Activated T-cell treated with anti-CD3 and anti-CD28 coated beads for 1 hour (primary cell): ENCODE results near the gene SSTR1.

Experiments used
- DNase-seq: peaks from one replicate; pipeline ENCODE4 v3.0.0-alpha.2; 2020; ENCODE audit warnings: low read depth

SSTR1 gene

GRCh38 chr14:38202444-38203191, 5.1 kb upstream of the SSTR1 start:
- no peak for DNase-seq

- DNase-seq, result no peak
Observed at GRCh38 chr14:38203929-38204718, 3.6 kb upstream of the SSTR1 start.

DNA sequence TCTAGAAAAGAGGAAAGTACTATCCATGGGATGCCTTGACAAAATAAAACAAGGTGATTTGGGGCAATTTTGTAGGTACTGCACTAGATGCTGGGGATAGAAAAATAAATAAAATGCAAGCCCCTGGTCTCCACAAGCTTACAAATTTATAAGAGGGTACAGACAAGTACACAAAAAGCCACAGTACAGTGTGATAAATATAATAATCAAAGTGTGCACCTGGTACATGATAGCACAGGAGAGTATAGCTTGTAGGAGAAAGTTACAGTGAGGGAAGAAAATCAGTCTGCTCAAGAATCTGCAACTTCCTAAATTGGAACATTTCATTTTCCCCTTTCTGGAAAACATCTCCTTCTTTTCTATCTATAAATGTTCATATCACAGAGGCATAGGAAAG, 3.0 kb upstream of the SSTR1 start:
- DNase-seq, result no peak

- DNase-seq, result no peak
Observed at GRCh38 chr14:38205119-38205813, 2.4 kb upstream of the SSTR1 start.

DNA sequence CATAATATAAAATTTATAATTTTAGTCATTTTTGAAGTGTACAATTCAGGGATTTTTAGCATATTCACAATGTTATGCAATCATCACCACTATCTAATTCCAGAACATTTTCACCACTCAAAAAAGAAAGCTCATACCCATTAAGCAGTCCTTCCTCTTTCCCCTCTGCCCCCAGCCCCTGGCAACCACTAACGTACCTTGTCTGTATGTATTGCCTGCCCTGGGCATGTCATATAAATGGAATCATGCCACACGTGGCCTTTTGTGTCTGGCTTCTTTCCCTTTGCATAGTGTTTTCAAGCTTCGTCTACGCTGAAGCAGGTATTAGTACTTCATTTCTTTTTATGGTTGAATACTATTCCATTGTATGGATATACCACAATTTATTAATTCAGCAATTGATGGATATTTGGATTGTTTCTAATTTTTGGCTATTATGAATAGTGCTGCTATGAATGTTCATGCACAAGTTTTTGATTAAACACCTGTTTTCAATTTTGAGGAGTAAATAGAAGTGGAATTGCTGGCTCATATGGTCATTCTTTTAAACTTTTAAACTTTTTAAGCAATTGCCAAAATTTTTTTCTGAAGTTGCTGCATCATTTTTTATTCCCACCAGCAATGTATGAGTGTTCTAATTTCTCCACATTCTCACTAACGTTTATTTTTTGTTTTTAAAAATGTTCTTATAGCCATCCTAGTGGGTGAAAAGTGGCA, 1.6 kb upstream of the SSTR1 start:
- no peak for DNase-seq

- DNase-seq, result no peak
Observed at GRCh38 chr14:38206689-38207376, 871 bp upstream of the SSTR1 start.

- no peak for DNase-seq
Observed at GRCh38 chr14:38207377-38207735, 348 bp upstream of the SSTR1 start.

GRCh38 chr14:38208618-38209562, 1.2 kb downstream of the SSTR1 start:
- no peak for DNase-seq

DNA sequence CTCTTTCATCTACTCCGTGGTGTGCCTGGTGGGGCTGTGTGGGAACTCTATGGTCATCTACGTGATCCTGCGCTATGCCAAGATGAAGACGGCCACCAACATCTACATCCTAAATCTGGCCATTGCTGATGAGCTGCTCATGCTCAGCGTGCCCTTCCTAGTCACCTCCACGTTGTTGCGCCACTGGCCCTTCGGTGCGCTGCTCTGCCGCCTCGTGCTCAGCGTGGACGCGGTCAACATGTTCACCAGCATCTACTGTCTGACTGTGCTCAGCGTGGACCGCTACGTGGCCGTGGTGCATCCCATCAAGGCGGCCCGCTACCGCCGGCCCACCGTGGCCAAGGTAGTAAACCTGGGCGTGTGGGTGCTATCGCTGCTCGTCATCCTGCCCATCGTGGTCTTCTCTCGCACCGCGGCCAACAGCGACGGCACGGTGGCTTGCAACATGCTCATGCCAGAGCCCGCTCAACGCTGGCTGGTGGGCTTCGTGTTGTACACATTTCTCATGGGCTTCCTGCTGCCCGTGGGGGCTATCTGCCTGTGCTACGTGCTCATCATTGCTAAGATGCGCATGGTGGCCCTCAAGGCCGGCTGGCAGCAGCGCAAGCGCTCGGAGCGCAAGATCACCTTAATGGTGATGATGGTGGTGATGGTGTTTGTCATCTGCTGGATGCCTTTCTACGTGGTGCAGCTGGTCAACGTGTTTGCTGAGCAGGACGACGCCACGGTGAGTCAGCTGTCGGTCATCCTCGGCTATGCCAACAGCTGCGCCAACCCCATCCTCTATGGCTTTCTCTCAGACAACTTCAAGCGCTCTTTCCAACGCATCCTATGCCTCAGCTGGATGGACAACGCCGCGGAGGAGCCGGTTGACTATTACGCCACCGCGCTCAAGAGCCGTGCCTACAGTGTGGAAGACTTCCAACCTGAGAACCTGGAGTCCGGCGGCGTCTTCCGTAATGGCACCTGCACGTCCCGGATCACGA, 2.2 kb downstream of the SSTR1 start:
- no peak for DNase-seq

GRCh38 chr14:38210587-38211216, 3.0 kb downstream of the SSTR1 start:
- no peak for DNase-seq

DNA sequence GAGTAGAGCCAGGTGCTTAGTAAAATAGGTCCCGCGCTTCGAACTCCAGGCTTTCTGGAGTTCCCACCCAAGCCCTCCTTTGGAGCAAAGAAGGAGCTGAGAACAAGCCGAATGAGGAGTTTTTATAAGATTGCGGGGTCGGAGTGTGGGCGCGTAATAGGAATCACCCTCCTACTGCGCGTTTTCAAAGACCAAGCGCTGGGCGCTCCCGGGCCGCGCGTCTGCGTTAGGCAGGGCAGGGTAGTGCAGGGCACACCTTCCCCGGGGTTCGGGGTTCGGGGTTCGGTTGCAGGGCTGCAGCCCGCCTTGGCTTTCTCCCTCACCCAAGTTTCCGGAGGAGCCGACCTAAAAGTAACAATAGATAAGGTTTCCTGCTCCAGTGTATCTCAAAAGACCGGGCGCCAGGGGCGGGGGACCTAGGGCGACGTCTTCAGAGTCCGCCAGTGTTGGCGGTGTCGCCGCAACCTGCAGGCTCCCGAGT, 3.6 kb downstream of the SSTR1 start:
- no peak for DNase-seq

DNA sequence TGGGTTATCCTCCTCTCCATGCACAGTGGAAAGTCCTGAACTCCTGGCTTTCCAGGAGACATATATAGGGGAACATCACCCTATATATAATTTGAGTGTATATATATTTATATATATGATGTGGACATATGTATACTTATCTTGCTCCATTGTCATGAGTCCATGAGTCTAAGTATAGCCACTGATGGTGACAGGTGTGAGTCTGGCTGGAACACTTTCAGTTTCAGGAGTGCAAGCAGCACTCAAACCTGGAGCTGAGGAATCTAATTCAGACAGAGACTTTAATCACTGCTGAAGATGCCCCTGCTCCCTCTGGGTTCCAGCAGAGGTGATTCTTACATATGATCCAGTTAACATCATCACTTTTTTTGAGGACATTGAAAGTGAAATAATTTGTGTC, 4.4 kb downstream of the SSTR1 start:
- DNase-seq, result no peak

- DNase-seq, result no peak
Observed at GRCh38 chr14:38213001-38213400, 5.3 kb downstream of the SSTR1 start.

GRCh38 chr14:38217553-38217952, 9.8 kb downstream of the SSTR1 start:
- no peak for DNase-seq

DNA sequence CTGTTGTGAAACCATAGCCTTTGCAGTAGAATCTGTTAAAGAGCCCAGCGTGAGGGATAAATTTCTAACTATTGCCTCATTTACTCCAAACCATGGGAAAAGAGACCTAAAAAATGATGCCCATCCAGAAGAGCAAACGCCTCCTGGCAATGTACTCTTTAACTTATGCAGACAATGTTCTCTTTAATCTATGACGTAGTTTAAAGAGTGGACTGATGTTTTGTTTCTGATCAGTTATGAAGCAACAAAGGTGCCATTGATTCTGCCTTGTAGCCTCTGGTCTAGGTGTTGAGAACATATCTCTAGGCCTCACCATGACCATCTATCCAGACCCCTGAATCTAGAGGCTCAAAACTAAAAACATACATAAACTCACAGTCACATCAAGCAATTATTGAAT, 13.4 kb downstream of the SSTR1 start:
- DNase-seq, result no peak

GRCh38 chr14:38224338-38224737, 16.6 kb downstream of the SSTR1 start:
- no peak for DNase-seq

- DNase-seq, result no peak
Observed at GRCh38 chr14:38225946-38226345, 18.2 kb downstream of the SSTR1 start.

- no peak for DNase-seq
Observed at GRCh38 chr14:38226366-38226765, 18.7 kb downstream of the SSTR1 start.

DNA sequence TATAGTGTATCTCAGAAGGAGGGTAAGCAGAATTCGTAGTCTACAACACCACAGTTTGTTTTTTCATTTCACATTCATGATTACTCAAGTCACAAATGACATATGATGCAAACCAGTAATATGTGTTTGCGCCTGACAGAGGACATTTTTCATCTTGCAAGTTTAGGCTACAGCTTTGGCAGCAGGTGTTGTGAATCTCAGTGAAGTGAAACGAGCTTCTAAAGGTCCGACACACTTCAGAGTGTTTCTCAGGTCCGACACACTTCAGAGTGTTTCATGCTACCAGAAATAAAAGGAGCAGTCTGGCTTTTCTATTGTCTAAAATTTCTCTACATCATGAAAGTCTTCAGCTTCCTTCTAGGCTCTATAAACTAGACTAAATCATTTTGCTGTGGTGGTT, 25.5 kb downstream of the SSTR1 start:
- DNase-seq, result no peak
